Gastroesophageal sphincter (tissue), 3 donors: Measurements from ENCODE around the gene GPR149.

Experiments used
- CTCF ChIP-seq, 4 experiments: fragments of 200-600 bp in 2 of 4; fragments of 450-650 bp in 2 of 4; sonication (generic) in 1 of 4; IDR thresholded peaks; one replicate each; pipeline ENCODE4 v1.5.1; 2017 to 2019; ENCODE audit warnings: antibody characterized with exemption in 4 of 4, mild to moderate bottlenecking in 2 of 4, moderate library complexity in 2 of 4
- POLR2A ChIP-seq, 2 donors: fragments of 450-650 bp; IDR thresholded peaks; one replicate each; pipeline ENCODE4 v1.6.1; 2017; ENCODE audit warnings: antibody characterized with exemption in 2 of 2, mild to moderate bottlenecking in 2 of 2, moderate library complexity in 1 of 2

GRCh38 chr3:154421083-154421482 lies 8.9 kb downstream of the GPR149 start:
- no peak for TF ChIP-seq CTCF (IDR thresholded peaks at IDR 0.05)
- TF ChIP-seq POLR2A (IDR thresholded peaks at IDR 0.05), result no peak
